Measurements from ENCODE around the gene FUBP1.

Gene FUBP1

GRCh38 chr1:77906624-77907023 is 72.2 kb downstream of the FUBP1 start:
- no peak for DNase-seq (ENCODE audit: low read depth)
- no peak for TF ChIP-seq CTCF (conservative IDR thresholded peaks at IDR 0.05; ENCODE audit: control insufficient read depth, insufficient read depth, low read depth, low read length)
- no peak overlapping the region for H3K4me3 ChIP-seq (ENCODE audit: control insufficient read depth, low read depth, low read length)

- no peak for TF ChIP-seq CTCF (conservative IDR thresholded peaks at IDR 0.05; ENCODE audit: control insufficient read depth, insufficient read depth, low read depth, low read length)
- no peak overlapping the region for H3K4me3 ChIP-seq (ENCODE audit: control insufficient read depth, low read depth, low read length)
- no peak for DNase-seq (ENCODE audit: low read depth)
These were observed 72.8 kb downstream of the FUBP1 start for GRCh38 chr1:77906019-77906545.

GRCh38 chr1:77905603-77906002 is 73.3 kb downstream of the FUBP1 start:
- no peak overlapping the region for H3K4me3 ChIP-seq (ENCODE audit: control insufficient read depth, low read depth, low read length)
- DNase-seq (ENCODE audit: low read depth), result no peak
- no peak for TF ChIP-seq CTCF (conservative IDR thresholded peaks at IDR 0.05; ENCODE audit: control insufficient read depth, insufficient read depth, low read depth, low read length)

GRCh38 chr1:77900687-77901293 is 78.1 kb downstream of the FUBP1 start:
- peak; percentile 70 for TF ChIP-seq CTCF (conservative IDR thresholded peaks at IDR 0.05; ENCODE audit: control insufficient read depth, insufficient read depth, low read depth, low read length)
- peak; percentile 76 for DNase-seq (ENCODE audit: low read depth)
- no peak overlapping the region for H3K4me3 ChIP-seq (ENCODE audit: control insufficient read depth, low read depth, low read length)

GRCh38 chr1:77899647-77900320 is 79.1 kb downstream of the FUBP1 start:
- TF ChIP-seq CTCF (conservative IDR thresholded peaks at IDR 0.05; ENCODE audit: control insufficient read depth, insufficient read depth, low read depth, low read length), result no peak
- DNase-seq (ENCODE audit: low read depth), result peak; percentile 47

More at GRCh38 chr1:77899647-77900320, 79.1 kb downstream of the FUBP1 start:
- no peak overlapping the region for H3K4me3 ChIP-seq (ENCODE audit: control insufficient read depth, low read depth, low read length)
